Gastroesophageal sphincter (tissue), 4 donors: ENCODE measurements around the gene GLO1. TPM values are rescaled to one million over a fixed set of nuclear protein-coding genes. Genes with fewer than 3 reads are reported as not detected.

ENCODE experiments used
- ATAC-seq: fragments of 150-250 bp; one replicate; pipeline ENCODE4 v1.9.1; 2016; ENCODE audit warnings: mild to moderate bottlenecking, moderate library complexity
- H3K27ac ChIP-seq, 4 donors: fragments of 200-600 bp; sonication (generic) in 3 of 4; 1 replicate in 3 of 4; 2 replicates in 1 of 4; pipeline ENCODE4 v1.5.1; 2016 to 2019
- H3K27me3 ChIP-seq: fragments of 200-600 bp; sonication (generic); one replicate; pipeline ENCODE4 v1.5.1; 2019
- H3K36me3 ChIP-seq, 2 donors: fragments of 200-600 bp; sonication (generic); one replicate each; pipeline ENCODE4 v1.5.1; 2019; ENCODE audit warnings: control low read depth in 1 of 2
- H3K4me1 ChIP-seq, 3 donors: fragments of 200-600 bp; sonication (generic); 1 replicate in 2 of 3; 2 replicates in 1 of 3; pipeline ENCODE4 v1.5.1; 2016 to 2019; ENCODE audit warnings: control low read depth in 2 of 3
- H3K4me3 ChIP-seq, 2 donors: fragments of 200-600 bp; sonication (generic); one replicate each; pipeline ENCODE4 v1.5.1; 2019; ENCODE audit warnings: mild to moderate bottlenecking in 1 of 2, moderate library complexity in 1 of 2
- H3K9me3 ChIP-seq, 3 donors: fragments of 200-600 bp; sonication (generic); one replicate each; pipeline ENCODE4 v1.5.1; 2017 to 2019; ENCODE audit warnings: control low read depth in 2 of 3
- CTCF ChIP-seq, 4 experiments: fragments of 200-600 bp in 2 of 4; fragments of 450-650 bp in 2 of 4; sonication (generic) in 1 of 4; IDR thresholded peaks; one replicate each; pipeline ENCODE4 v1.5.1; 2017 to 2019; ENCODE audit warnings: antibody characterized with exemption in 4 of 4, mild to moderate bottlenecking in 2 of 4, moderate library complexity in 2 of 4
- EP300 ChIP-seq: sonication (generic); formaldehyde crosslinking; IDR thresholded peaks from one replicate; pipeline ENCODE4 v1.6.1; 2017; ENCODE audit warnings: antibody characterized with exemption, mild to moderate bottlenecking
- POLR2A ChIP-seq, 2 donors: fragments of 450-650 bp; IDR thresholded peaks; one replicate each; pipeline ENCODE4 v1.6.1; 2017; ENCODE audit warnings: antibody characterized with exemption in 2 of 2, mild to moderate bottlenecking in 2 of 2, moderate library complexity in 1 of 2
- POLR2AphosphoS5 ChIP-seq: sonication (generic); formaldehyde crosslinking; IDR thresholded peaks from one replicate; pipeline ENCODE4 v1.6.1; 2017; ENCODE audit warnings: antibody characterized with exemption
- WGBS, 2 donors: methylation state at CpG; one replicate each; pipeline ENCODE4 v1.1.5; 2018; ENCODE audit warnings: low coverage in 1 of 2; 5-methylcytosine and 5-hydroxymethylcytosine counted together
- total RNA-seq, 4 donors: library from RNA; depleted of rRNA; stranded (reverse); fragments of >200 nt; gene quantifications; one replicate each; pipeline ENCODE4 v1.1.0, GENCODE V29; 2016

The GLO1 gene
- total RNA-seq, 4 donors from 2014 or later = 72.3 to 109 (median 84.3) TPM

GRCh38 chr6:38697846-38698245, 5.1 kb downstream of the GLO1 start:
- 80 to 94% methylated on average over 2 to 3 of the region's 3 CpGs for WGBS, 2 donors
- Histone ChIP-seq H3K9me3 (peaks cover 0 to 11% (median 0%) of the 10 kb centered on the region in 3 donors), H3K4me1 (peaks cover 0 to 11% (median 0%) of the 10 kb centered on the region in 3 donors), H3K27ac (no peak overlapping the region), H3K4me3 (no peak overlapping the region), H3K36me3 (peaks cover 0 to 4% of the 10 kb centered on the region in 2 donors), H3K27me3 (no peaks in the 10 kb centered on the region)
- no peak for ATAC-seq
- TF ChIP-seq POLR2A (IDR thresholded peaks at IDR 0.05) (no peak), EP300 (no peak), CTCF (IDR thresholded peaks at IDR 0.05) (no peak), POLR2AphosphoS5 (no peak)

GRCh38 chr6:38696345-38696744, 6.6 kb downstream of the GLO1 start:
- no peak for TF ChIP-seq POLR2A (IDR thresholded peaks at IDR 0.05)
- no peak for TF ChIP-seq CTCF (IDR thresholded peaks at IDR 0.05)
- no peak for TF ChIP-seq EP300
- no peak for TF ChIP-seq POLR2AphosphoS5
- peaks cover 0 to 1% (median 0%) of the 10 kb centered on the region in 3 donors for H3K4me1 ChIP-seq
- peaks cover 0 to 4% of the 10 kb centered on the region in 2 donors for H3K36me3 ChIP-seq
- H3K27ac ChIP-seq = no peak overlapping the region
- H3K9me3 ChIP-seq = peaks cover 0 to 11% (median 0%) of the 10 kb centered on the region in 3 donors
- H3K4me3 ChIP-seq = no peak overlapping the region
- no peaks in the 10 kb centered on the region for H3K27me3 ChIP-seq
- no peak for ATAC-seq

GRCh38 chr6:38695933-38696332, 7.0 kb downstream of the GLO1 start:
- TF ChIP-seq POLR2A (IDR thresholded peaks at IDR 0.05) = no peak
- TF ChIP-seq POLR2AphosphoS5 = no peak
- no peaks in the 10 kb centered on the region for H3K4me1 ChIP-seq
- no peak overlapping the region for H3K4me3 ChIP-seq
- peaks cover 0 to 1% of the 10 kb centered on the region in 2 donors for H3K36me3 ChIP-seq
- peaks cover 0 to 11% (median 0%) of the 10 kb centered on the region in 3 donors for H3K9me3 ChIP-seq
- no peaks in the 10 kb centered on the region for H3K27me3 ChIP-seq
- ATAC-seq = no peak
- 63 to 77% methylated on average over 1 of the region's 1 CpG for WGBS, 2 donors
- H3K27ac ChIP-seq = no peak overlapping the region

GRCh38 chr6:38695227-38695900, 7.6 kb downstream of the GLO1 start:
- WGBS, 2 donors = 97 to 100% methylated on average over 2 of the region's 2 CpGs
- Histone ChIP-seq H3K36me3 (no peaks in the 10 kb centered on the region), H3K4me3 (no peak overlapping the region), H3K27ac (no peak overlapping the region), H3K27me3 (no peaks in the 10 kb centered on the region), H3K9me3 (peaks cover 0 to 10% (median 0%) of the 10 kb centered on the region in 3 donors), H3K4me1 (no peaks in the 10 kb centered on the region)
- no peak for TF ChIP-seq CTCF (IDR thresholded peaks at IDR 0.05)
- no peak for ATAC-seq

- Histone ChIP-seq H3K27me3 (no peaks in the 10 kb centered on the region), H3K4me1 (peaks cover 0 to 30% (median 0%) of the 10 kb centered on the region in 3 donors), H3K4me3 (no peak overlapping the region), H3K36me3 (peaks cover 0 to 16% of the 10 kb centered on the region in 2 donors), H3K9me3 (no peaks in the 10 kb centered on the region), H3K27ac (no peak overlapping the region)
- TF ChIP-seq POLR2AphosphoS5 (no peak), POLR2A (IDR thresholded peaks at IDR 0.05) (no peak), CTCF (IDR thresholded peaks at IDR 0.05) (no peak), EP300 (no peak)
- ATAC-seq = no peak
- 71 to 95% methylated on average over 4 to 6 of the region's 6 CpGs for WGBS, 2 donors
Observed at GRCh38 chr6:38688579-38689087, 14.3 kb downstream of the GLO1 start.
